Fibroblast of skin of right quadriceps (primary cell): Measurements from ENCODE around the gene COG5.
"Not testable (repeated sequence)": the region's sequence is repeated elsewhere in the genome, so short reads cannot be mapped to it uniquely, and the experiment has no call there.

Source experiments
- DNase-seq: peaks from one replicate; pipeline ENCODE4 v3.0.0-alpha.2; 2013

The COG5 gene

DNA sequence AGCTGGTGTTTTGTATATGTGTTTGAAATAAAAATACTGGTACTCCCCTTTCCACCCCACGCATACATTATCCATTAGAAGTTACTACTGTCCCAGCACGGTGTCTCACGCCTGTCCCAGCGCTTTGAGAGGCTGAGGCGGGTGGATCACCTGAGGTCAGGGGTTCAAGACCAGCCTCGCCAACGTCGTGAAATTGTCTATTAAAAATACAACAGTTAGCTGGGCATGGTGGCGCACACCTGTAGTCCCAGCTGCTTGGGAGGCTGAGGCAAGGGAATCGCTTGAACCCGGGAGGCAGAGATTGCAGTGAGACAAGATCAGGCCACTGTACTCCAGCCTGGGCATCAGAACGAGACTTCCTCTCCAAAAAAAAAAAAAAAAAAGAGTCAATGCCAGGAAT lies 392.2 kb downstream of the COG5 start:
- no peak for DNase-seq

DNA sequence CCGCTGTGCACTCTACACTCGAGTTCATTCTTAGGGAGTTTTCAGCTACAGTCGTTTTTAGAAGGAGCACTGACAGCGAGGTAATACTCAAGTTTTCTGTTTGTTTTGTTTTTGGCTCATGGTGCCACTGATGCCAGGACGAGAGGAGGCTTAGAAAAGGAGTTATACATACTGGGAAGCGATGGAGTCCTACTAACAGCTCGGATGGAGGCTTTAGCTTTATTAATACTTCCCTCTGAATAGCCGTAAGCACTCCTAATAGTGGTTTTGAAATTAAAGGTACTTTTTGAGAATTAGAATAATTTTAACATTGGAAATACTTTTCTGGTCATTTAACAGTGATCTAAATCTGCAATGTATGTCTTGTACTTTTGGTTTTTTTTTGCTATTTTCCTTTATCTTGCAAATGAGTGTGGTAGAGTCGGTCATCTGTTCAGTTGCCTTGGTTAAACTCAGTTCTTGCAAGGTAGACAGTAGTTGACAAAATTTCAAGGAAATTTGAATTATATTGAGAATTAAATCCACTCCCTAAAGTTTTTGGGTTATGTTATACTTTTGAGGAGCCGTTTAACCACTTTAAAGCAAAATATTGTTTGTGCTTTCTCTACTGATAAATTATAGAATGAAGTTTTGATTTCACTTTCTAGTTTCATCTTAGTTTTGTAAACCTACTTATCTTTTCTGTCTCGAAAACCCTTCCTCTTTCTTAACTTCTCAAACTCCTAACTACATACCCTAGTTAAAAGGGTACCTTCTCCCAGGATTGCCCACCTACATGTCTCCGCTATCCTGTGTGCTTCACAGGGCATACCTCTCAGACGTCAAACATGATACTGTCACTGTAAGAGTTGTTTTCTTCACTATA lies 393.4 kb downstream of the COG5 start:
- no peak for DNase-seq

DNA sequence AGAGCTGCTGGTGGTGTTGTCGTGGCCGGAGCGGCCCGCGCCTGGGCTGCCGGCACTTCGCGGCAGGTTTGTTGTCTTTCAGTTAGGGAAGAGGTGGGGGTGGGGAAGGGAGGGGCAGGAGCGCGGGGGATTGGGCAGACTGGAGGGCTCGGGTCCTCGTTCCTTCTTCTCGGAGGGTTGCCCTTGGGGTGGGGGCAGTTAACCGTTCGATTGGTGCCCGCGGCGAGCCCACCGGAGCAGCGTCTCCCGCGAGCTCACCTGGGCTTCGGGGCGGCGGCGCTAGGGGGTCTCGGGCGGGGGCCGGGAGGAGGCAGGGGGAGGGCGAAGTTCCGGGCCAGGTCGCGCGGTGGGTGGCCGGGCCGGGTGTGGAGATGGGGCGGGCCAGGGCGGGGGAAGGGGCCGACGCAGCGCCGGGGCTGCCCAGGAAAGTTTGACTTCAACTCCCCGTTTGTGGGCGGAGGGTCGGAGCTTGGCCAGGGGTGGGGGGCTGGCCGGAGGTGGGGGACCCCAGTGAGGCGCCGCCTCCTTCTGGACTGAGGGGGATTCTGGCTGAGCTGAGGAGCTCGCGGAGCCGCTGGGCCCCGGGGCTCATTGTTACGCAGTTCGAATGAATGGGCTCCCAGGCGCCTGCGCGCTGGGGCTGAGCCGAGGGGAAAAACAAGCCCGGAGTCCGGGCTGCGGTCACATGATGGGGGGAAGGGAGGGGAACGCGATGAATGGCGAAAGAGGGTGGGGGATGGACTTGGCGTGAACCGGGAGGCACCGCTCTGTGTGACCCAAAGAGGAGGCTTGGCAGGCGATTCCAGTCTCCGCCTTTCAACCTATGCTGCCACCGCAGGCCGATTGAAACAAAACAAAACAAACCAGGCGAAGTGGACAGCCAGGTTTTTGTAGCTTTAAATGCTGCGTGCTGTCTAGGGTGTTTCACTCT lies 394.3 kb downstream of the COG5 start:
- peak; percentile 94 for DNase-seq

DNA sequence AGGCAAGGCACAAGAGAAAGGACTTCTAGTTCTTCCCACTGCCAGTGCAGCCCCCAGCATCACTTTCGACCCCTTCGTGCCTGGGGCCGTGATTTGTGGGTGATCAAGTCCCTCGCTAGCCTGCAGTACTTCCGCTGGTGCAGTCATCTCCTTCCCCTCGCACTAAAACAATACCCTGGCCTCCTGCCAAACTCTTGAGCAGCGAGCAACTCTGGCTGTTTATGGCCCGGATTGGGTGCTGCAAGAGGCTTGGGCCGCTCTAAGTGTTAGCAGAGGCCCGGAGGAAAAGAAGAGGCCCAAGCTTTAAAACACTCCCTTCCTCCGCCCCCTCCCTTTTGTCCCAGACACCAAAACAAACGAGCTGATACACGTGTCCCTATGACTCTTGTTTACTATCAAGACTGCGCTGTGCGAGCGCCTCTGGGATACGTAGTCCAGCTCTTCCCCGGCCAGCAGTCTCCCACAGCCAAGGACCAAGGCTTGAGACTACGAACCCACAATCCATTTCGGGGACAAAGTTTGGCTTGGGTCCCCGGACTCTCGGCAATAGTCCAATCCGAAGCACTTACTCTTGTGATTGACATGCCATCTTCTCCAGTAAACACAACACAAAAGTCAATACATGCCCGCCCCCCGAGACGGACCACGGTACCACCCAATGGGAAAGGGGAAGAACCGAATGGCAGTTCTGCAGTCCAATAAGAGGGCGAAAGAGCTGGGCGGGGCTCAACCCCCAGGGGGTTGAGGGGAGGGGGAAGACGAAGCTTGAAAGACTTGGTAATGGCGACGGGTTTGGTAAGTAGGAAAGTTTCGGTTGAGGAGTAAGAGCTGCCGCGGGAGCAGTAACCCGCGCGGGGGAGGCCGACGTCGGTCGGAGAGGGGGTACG lies 395.2 kb downstream of the COG5 start, which contains the start of gene HBP1:
HBP1 (plus strand) TSS at position 771 of the 887 bp plus-strand sequence. CDS start 10,891 bp downstream, outside the sequence.
- peak; percentile 100 for DNase-seq

DNA sequence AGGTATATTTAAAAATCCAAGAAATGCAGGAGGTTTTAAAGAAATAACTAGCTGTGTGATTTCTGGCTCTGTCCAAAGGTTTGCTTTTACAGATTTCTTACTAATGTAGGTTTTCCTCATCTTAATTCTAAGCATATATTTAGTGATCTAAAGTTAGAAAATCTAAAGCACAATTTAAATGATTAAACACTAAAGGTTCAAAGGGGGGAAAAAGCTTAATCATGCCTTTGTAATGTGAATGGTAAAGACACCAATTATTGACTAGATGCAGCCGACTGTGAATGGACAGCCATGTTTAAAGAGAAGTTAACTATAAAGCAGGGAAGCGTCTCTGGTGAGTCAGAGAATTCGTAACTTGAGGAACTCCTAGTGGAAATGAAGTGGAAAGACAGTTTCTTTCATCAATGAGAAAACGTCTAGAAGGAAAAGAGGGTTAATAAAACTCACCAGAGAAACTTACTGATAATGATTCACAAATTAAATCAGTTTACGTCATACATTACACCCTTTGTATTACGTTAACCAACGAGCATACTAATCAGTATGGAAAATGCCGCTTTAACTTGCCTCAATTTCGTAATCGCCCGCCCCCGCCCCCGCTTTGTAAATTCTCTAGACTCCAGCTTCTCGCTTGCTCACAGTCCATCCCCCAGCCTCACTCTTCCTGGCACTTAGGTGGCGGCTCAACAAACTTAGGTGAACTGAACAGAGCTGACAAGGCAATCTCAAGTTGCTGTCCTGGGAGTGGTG lies 396.1 kb downstream of the COG5 start:
- peak; percentile 88 for DNase-seq

DNA sequence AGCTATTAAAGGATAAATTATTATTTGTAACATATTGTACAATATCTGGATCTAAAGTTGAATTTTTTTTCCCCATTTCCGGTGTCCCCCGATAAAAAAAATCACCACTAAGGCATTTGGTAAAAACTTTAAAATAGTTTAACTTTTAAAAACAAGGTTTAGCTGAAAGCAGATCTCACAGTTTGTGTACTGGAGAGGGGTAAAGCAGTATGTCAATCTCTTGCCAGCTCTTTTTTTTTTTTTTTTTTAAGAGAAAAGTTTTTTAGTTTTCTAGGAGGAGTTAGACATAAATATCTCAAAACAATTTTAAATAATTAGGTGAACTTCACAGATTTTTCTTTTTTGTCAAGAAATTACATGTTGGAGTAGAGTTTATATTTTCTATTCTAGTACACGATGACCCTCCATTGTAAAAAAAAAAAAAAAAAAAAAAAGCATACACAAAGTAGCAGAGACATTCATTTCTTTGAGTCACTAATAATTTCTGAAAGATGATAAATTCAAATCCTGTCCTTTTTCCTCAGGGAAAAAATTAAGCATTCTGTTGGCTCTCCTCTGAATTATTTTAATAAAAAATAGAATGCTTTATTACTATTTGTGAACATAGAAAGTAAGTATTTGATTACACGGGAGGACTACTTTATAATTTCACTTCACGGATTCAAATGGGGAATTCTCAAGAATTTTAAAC lies 396.8 kb downstream of the COG5 start:
- no peak for DNase-seq

DNA sequence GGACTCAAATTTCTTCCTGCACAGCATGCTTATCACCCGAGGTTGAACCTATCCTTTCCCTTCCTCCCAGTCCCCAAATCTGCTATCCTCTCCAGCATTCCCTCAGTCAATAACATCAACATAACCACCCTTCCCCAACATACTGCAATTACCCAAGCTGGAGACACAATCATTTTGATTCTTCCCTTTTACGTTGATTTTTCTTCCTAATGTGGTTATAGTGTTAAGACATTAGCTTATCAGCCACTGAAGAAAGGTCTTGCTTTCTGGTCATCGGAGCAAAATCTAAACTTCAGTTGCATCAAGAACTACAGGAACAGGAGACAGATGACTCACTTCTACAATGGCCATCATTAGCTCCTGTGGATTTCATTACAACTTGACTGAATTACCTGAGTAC lies 398.4 kb downstream of the COG5 start:
- no peak for DNase-seq

DNA sequence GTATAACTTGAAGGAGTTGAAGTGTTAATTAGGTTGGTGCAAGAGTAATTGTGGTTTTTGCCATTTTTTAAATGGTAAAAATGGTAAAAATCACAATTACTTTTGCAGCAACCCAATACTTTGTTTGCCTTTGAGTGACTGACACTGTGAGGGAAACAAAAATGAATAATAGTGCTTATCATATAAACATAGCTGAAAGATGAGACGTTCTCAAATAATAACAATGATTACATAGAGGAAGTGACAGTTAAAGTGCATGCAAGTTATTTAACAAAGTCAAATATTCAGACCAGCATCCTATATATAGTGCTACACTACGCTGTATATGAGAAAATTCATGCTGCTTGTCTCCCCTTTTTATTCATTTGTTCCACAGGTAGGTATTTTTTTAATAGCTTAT lies 399.6 kb downstream of the COG5 start:
- no peak for DNase-seq

DNA sequence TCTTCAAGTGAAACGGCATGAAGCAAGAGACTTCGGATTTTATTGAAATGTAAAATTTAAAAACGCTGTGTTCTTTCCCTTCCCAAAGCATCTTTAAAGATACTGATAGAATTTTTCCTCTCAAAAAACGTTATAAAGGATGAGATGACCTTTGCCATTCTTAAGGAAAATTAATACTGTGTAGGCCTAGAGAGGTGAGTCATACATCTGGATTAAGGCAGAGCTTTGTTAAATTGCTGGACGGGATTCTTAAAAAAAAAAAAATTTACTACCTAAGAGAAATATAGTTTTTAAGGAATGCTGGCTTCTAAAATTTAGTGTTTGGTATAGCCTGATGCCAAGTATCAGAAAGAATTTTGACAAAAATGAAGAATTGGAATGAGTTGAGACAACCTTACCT lies 401.2 kb downstream of the COG5 start:
- no peak for DNase-seq

DNA sequence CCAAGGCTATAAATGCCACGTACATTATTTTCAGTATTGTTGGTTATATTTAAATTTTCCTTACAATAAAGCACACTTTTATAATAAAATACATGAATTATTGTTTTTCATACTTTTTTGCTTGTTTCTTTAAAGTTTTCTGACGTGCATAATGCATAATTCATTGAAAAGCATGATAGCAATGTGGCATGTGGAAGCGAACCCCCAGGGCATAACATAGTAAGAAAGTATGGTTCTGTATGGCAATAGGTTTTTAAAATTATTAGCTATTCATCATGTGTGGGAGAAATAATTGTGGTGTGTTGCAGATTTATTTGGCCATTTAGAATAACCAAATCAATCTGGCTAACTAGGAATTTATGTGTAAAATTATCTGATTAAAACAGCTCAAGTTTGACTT lies 402.3 kb downstream of the COG5 start:
- no peak for DNase-seq

DNA sequence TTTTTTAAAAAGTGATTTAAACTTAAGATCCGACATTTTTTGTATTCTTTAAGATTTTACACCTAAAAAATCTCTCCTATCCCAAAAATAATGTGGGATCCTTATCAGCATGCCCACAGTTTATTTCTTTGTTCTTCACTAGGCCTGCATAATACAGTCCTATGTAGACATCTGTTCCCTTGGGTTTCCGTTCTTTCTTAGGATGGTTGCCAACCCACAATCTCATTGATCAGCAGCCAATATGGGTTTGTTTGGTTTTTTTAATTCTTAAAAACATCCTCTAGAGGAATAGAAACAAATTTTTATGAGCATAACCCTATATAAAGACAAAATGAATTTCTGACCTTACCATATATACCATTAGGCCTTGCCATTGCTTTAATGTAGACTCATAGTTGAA lies 403.3 kb downstream of the COG5 start:
- DNase-seq = no peak

DNA sequence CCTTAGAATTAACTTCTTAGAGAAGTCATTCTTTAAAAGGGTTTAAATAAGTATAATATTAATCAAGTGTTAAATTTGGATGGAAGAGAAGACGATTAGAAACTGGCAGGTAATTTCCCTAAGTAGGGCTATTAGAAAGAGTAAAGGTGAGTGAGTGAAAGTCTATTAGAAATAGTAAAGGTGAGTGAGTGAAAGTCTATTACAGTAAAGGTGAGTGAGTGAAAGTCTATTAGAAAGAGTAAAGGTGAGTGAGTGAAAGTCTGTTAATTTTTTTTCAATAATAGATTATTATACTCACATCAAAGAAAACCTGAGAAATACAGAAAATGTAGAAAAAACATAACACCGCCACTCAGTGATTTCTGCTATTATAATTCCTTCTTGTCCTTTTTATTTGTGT lies 405.7 kb downstream of the COG5 start:
- DNase-seq = no peak

DNA sequence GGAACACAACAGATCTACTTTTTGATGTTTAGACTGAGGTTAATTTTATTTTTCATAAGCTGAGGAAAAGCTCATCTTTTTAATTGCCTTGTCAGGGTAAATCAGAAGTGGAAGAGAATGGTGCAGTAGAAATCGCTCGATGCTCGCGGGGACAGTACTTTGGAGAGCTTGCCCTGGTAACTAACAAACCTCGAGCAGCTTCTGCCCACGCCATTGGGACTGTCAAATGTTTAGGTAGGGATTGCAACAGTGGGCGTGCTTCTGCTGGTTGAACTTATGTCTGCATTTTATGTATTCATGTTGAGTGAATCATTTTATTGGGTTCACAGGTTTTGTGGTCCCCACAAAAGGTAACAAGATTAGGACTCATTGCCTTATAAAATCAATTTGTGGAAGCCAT lies 406.6 kb downstream of the COG5 start:
- no peak for DNase-seq

DNA sequence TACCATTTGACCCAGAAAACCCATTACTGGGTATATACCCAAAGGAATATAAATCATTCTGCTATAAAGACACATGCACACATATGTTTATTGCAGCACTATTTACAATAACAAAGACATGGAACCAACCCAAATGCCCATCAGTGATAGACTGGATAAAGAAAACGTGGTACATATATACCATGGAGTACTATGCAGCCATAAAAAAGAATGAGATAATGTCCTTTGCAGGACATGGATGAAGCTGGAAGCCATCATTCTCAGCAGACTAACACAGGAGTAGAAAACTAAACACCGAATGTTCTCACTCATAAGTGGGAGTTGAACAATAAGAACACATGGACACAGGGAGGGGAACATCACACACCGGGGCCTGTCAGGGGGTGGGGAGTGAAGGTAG lies 408.0 kb downstream of the COG5 start:
- not testable (repeated sequence) for DNase-seq

DNA sequence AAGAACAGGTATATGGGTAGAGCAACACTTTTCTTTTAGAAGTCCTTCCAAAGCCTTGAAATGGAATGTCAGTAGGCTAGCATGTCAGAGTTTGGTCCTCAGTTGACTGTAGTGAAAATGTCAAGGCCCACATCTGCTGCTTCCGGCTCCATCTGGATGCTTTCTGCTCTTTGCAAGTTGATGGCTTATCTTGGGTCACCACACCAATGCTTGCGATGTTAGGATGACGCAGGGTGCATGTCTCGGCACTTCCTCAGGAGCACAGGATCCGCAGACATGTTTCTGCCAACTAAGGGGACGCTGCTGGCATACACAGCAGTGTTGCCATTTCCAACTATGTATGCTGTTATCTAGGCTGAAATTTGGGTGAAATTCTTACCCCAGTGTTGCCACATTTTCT lies 408.9 kb downstream of the COG5 start:
- DNase-seq = no peak

DNA sequence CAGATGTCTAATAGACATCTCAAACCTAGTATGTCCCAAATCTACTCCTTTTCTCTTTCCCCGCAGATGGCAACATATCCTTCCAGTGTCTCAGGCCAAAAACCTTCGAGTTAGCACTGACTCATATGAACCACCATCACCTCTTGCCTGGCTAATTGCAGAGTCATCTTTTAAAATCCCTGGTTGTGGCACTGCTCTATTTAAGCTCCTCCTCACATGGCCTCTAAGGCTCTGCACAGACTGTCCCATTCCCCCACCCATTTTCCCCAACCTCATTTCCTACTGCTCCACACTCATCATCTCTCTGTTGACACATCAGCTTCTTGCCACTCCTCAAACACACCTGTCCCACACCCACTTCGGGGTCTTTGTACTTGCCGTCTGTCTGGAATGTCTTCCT lies 411.7 kb downstream of the COG5 start:
- peak; percentile 62 for DNase-seq
